GM19455 (cell line): ENCODE measurements around the gene MACROD2.

Experiments
- ATAC-seq: cut with Tn5 transposase; IDR thresholded peaks from one replicate; pipeline ENCODE4 v1.9.1; 2021; ENCODE audit not compliant: unreplicated experiment

Gene MACROD2

GRCh38 chr20:15018966-15019365, 1023.6 kb downstream of the MACROD2 start:
- no peak for ATAC-seq

GRCh38 chr20:15020845-15021244, 1025.5 kb downstream of the MACROD2 start:
- no peak for ATAC-seq

DNA sequence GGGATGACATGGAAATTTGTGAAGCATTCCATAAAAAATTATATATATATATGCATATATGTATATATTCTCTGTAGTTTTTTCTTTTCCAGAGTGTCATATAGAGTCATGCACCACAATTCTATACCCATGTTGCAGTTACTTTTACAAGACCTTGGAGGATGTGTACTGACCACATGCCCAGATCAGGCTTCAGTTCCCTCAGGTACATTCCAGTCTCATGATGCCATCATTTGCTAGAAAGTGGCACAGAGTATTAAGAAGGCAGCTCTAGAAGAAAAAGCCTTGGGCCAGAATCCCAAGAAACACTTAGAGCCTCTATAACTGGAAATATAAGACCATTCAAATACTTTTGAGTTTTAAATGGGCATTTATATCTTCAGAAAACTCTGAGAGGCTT, 1027.6 kb downstream of the MACROD2 start:
- ATAC-seq, result no peak

GRCh38 chr20:15026759-15027158, 1031.4 kb downstream of the MACROD2 start:
- ATAC-seq, result no peak

- no peak for ATAC-seq
Measured at GRCh38 chr20:15030826-15031225, 1035.5 kb downstream of the MACROD2 start.

GRCh38 chr20:15031546-15032351, 1036.4 kb downstream of the MACROD2 start:
- no peak for ATAC-seq

- no peak for ATAC-seq
Measured at GRCh38 chr20:15032352-15032622, 1037.0 kb downstream of the MACROD2 start.

- ATAC-seq, result no peak
Measured at GRCh38 chr20:15033269-15033668, 1038.0 kb downstream of the MACROD2 start.

DNA sequence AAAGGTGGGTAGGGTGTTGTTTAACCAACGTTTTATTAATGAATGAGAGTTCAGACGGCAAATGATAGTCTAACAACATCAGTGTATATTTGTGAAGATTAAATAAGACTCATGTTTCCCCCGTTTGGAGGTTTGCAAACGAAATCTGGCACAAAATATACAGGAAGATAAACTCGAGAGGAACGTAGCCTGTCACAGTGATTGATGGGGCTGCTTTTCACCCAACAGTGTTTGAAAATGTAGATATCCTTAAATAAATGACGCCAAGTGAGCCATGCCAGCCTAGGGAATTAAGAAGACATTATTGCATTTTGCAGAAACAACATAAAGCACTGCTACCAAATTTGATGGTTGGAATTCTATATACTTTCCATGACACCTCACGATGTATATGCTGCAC, 1038.6 kb downstream of the MACROD2 start:
- ATAC-seq, result no peak

- ATAC-seq, result no peak
Measured at GRCh38 chr20:15036948-15037347, 1041.6 kb downstream of the MACROD2 start.

DNA sequence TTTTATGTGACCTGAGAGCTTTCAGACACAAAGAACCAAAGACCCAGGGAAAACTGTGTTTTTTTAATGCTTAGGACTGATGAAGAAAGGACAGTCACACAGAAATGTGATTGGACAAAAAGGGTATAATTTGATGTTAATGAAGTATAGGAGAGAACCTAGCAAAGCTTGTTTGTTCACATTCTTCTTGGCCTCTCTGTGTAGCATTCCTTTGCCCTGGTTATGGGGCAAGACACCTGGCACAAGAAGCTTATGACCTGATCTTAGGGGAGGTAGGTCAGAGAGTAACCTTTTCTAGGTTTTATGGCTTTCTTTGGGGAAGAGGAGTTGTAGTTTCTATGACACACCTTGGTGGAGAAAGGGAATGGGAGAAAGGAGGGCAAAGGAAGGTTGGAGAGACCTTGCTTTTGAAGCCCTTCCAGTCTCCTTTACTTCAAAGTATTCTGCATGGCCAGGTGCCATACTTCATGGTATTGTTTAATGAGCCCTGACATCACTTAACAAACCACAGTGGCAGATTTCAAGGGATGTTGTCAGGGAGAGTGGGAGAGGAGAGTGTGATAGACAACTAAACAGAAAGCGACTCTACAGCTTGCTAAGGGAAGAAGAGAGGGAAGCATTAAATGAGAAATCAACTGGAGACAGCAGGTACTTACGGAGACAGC, 1043.9 kb downstream of the MACROD2 start:
- ATAC-seq, result no peak

- ATAC-seq, result no peak
Measured at GRCh38 chr20:15042723-15043122, 1047.4 kb downstream of the MACROD2 start.

GRCh38 chr20:15045246-15045645, 1049.9 kb downstream of the MACROD2 start:
- ATAC-seq, result no peak

DNA sequence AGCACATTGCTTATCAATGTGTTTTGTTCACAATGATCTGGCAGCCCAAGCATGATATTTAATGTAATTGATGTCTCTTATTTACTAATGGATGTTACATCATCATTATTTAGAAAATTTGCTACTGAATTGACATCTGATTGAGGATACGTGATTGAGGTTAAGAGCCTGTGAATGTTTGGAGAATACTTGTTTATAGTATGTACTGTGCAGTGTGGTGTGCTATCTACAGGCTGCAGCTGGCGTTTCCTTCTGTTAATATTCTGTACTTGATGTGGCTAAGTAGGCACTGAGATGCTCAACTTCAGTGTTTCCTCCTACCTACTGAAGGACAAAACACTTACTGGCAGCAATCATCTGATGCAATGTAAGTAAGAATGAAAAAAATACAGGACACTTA, 1051.7 kb downstream of the MACROD2 start:
- ATAC-seq, result no peak

DNA sequence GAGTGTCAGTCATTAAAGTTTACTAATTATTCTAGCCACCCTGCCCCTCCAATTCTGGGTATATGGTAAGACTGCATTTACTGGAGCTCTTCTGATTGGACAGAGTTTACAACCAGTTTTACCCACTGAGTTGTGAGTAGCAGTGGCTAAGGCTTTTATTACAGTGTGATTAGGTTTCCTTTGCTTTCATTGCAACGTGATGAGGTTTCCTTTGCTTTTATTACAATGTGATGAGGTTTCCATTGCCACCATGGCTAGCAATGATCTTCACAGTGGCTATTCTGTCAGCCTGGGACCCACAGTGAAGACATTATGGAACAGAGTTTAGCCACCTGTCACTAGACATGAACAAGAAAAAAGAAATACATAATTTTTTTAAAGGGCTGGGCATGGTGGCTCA, 1052.3 kb downstream of the MACROD2 start:
- no peak for ATAC-seq

GRCh38 chr20:15056246-15056645, 1060.9 kb downstream of the MACROD2 start:
- no peak for ATAC-seq

- no peak for ATAC-seq
Measured at GRCh38 chr20:15058841-15059240, 1063.5 kb downstream of the MACROD2 start.

- no peak for ATAC-seq
Measured at GRCh38 chr20:15059438-15059837, 1064.1 kb downstream of the MACROD2 start.

DNA sequence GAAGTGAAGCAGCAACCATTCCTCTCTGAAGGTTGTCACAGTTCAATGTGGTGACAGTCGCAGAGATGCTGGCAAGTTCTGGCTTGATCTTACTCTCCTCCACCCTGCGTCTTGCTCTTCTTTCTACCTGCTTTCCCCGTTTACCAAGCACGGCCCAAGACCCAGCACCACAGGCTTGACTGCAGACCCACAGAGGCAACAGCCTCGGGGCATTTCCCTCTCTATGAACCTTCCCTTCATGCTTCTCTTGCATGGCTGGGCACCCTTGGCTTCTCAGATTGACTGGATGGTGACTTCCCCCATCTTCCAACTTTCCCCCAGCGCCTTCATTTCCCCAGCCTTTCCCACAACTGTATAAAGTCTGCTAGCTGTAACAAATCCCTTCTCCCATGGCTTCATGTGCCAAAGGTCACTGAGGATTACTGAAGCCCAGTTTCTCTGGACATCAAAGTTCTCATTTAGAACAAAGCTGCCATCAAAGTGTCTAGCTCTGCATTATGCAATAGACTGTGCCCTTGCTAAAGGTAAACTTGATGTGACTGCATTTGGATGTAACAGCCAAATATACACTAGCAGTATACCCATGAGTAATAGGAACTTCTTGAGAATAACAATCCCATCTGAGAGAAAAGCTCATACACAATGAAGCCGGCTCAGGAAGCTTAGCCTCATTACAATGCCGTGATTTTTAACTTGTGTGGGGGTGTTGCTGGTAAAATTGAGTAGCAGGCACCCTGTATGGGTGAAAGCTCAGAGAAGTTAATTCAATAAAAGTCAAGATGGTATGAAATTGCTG, 1065.1 kb downstream of the MACROD2 start:
- no peak for ATAC-seq

DNA sequence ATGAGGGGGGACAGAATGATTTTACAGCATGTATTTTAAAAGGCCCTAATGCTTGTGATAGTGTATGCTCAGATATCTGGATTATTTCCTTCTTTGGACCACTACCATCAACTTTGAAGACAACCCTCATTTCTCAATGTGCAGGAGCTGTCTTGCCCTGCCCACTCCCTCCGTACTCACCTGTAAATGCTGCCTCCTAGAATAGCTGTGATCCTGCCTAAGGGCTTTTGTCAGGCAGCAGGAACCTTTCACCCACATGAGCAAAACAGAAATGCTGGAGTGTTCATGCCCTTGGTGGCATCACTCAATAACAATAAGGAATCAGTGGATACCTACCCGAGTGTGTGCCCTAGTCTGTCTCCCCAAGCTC, 1065.7 kb downstream of the MACROD2 start:
- ATAC-seq, result no peak

DNA sequence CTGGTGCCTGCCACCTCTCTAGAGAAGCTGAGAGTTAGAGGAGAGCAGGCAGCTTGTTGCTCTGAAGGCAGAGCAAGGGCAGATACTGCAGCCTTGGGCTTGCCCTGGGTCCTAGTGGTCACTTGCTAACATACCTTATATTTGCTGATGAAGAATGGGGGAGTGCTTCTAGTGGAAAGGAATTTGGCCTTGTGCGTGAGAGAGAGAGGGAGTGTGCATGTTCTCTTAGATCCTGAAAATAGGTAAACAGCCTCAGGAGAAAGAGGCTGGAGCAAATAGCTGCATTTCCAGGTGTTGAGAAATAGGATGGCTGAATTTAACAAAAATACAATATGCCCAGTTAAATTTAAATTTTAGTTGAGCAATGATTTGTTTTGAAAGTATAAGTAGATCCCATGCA, 1066.6 kb downstream of the MACROD2 start:
- no peak for ATAC-seq

DNA sequence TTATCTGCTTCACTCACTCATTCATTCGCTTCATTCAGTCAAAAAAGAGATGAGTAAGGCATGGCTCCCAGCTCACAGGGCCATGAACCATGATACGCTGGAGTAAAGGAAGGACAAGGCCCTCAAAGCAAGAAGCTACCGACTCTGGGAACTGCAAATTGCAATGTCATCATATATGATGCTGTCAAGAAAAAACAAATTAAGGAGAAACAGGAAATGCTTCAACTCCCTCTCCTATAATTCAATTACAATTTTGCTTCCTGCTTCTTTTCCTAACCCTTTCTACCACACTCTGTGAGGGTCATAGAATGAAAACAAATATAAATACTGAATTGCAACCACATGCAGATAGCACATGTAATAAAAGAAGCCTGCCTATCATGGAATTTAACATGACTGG, 1067.8 kb downstream of the MACROD2 start:
- ATAC-seq, result no peak
